Measurements from ENCODE around the gene HEXIM2. TPM values are rescaled to one million over a fixed set of nuclear protein-coding genes. Genes with fewer than 3 reads are reported as not detected.
A peak's percentile ranks its signal among the peaks of the same experiment; 100 is the strongest.

Gene HEXIM2
- total and polyA plus RNA-seq, 2 of the 13 experiments (the other 11 are each of a cell fraction or from before 2014, with no cell fraction given) = 27.1 to 32.4 TPM

GRCh38 chr17:45171338-45172231, 9.9 kb downstream of the HEXIM2 start (continued):
- TF ChIP-seq ZFP91 (CRISPR knock-in tag; IDR thresholded peaks at IDR 0.05; ENCODE audit: borderline replicate concordance) (no peak; the same call in 1 of the 2 replicates), NR3C1 (CRISPR knock-in tag; IDR thresholded peaks at IDR 0.05) (no peak), GPBP1L1 (CRISPR knock-in tag; IDR thresholded peaks at IDR 0.05) (no peak), MLXIP (CRISPR knock-in tag; IDR thresholded peaks at IDR 0.05; ENCODE audit: borderline replicate concordance) (no peak), CEBPZ (IDR thresholded peaks at IDR 0.05; ENCODE audit: low read length) (no peak), TRIM24 (CRISPR knock-in tag; IDR thresholded peaks at IDR 0.05) (no peak), ATAD3A (CRISPR knock-in tag; IDR thresholded peaks at IDR 0.05) (no peak), THAP7 (CRISPR knock-in tag; IDR thresholded peaks at IDR 0.05) (peak; percentile 34; the same call in 1 of the 2 replicates), ZXDC (CRISPR knock-in tag; IDR thresholded peaks at IDR 0.05) (no peak), ZNF788 (CRISPR knock-in tag; IDR thresholded peaks at IDR 0.05; ENCODE audit: borderline replicate concordance) (peak; percentile 94; the same call in 1 of the 2 replicates), NR0B2 (CRISPR knock-in tag; IDR thresholded peaks at IDR 0.05) (no peak), CHD2 (IDR thresholded peaks at IDR 0.05; ENCODE audit: low read depth, low read length) (no peak; the same call in 1 of the 2 replicates), ZNF337 (CRISPR knock-in tag; IDR thresholded peaks at IDR 0.05; ENCODE audit: borderline replicate concordance, low read depth) (no peak)
